Transverse colon (tissue), 4 donors: Measurements from ENCODE around the gene DQX1. TPM values are rescaled to one million over a fixed set of nuclear protein-coding genes. Genes with fewer than 3 reads are reported as not detected.
A peak's percentile ranks its signal among the peaks of the same experiment; 100 is the strongest.

Source experiments
- DNase-seq: peaks from one replicate; pipeline ENCODE4 v3.0.0-alpha.2; 2019
- H3K27ac ChIP-seq, 4 donors: fragments of 200-600 bp; sonication (generic); 2 replicates each; pipeline ENCODE4 v1.5.1; 2016 to 2018; ENCODE audit warnings: inconsistent platforms in 4 of 4
- H3K27me3 ChIP-seq: fragments of 200-600 bp; sonication (generic); 2 replicates; pipeline ENCODE4 v1.5.1; 2017; ENCODE audit warnings: inconsistent platforms
- H3K36me3 ChIP-seq, 4 donors: fragments of 200-600 bp; sonication (generic); 2 replicates each; pipeline ENCODE4 v1.5.1; 2017 to 2019; ENCODE audit warnings: inconsistent platforms in 4 of 4
- H3K4me1 ChIP-seq, 4 donors: fragments of 200-600 bp; sonication (generic); 2 replicates each; pipeline ENCODE4 v1.5.1; 2017 to 2020; ENCODE audit warnings: inconsistent platforms in 4 of 4
- H3K4me3 ChIP-seq, 4 donors: fragments of 200-600 bp; sonication (generic); 1 replicate in 1 of 4; 2 replicates in 3 of 4; pipeline versions ENCODE4 v1.5.1 to v1.6.1; 2017 to 2019; ENCODE audit warnings: inconsistent platforms in 4 of 4
- H3K9me3 ChIP-seq, 2 donors: fragments of 200-600 bp; sonication (generic); 2 replicates each; pipeline ENCODE4 v1.5.1; 2017 to 2019; ENCODE audit warnings: inconsistent platforms in 2 of 2
- CTCF ChIP-seq, 5 experiments: fragments of 200-600 bp in 3 of 5; fragments of 450-650 bp in 2 of 5; sonication (generic) in 3 of 5; IDR thresholded peaks; 1 replicate in 2 of 5; 2 replicates in 3 of 5; pipeline ENCODE4 v1.5.1; 2016 to 2017; ENCODE audit warnings: antibody characterized with exemption in 5 of 5, inconsistent platforms in 3 of 5, mild to moderate bottlenecking in 2 of 5, moderate library complexity in 1 of 5
- EP300 ChIP-seq: sonication (generic); formaldehyde crosslinking; IDR thresholded peaks from one replicate; pipeline ENCODE4 v1.6.1; 2017; ENCODE audit warnings: antibody characterized with exemption, low read depth
- POLR2A ChIP-seq: fragments of 450-650 bp; IDR thresholded peaks from one replicate; pipeline ENCODE4 v1.6.1; 2016; ENCODE audit warnings: antibody characterized with exemption, mild to moderate bottlenecking, moderate library complexity
- POLR2AphosphoS5 ChIP-seq, 3 donors: sonication (generic); formaldehyde crosslinking; IDR thresholded peaks; one replicate each; pipeline ENCODE4 v1.6.1; 2016; ENCODE audit warnings: antibody characterized with exemption in 3 of 3
- WGBS, 2 donors: methylation state at CpG; one replicate each; pipeline ENCODE4 v1.1.5; 2018; ENCODE audit warnings: low coverage in 1 of 2; 5-methylcytosine and 5-hydroxymethylcytosine counted together
- in situ Hi-C, 4 donors: fragments of 200-750 bp; cut with MboI; loops; one replicate each; pipeline versions ENCODE4 v1.15.0 to v1.15.1; 2017; ENCODE audit warnings: low sequenced_read_pairs in 3 of 4, low pct_ligation_motif_present in 1 of 4, low pct_unique_long_range_greater_than_20kb in 1 of 4
- intact Hi-C: fragments of 100-400 bp; cut with DNase I; formaldehyde crosslinking; loops from one replicate; pipeline ENCODE4 v1.15.1; 2023; ENCODE audit warnings: low total_unique reads
- total RNA-seq, 4 donors: library from RNA; depleted of rRNA; stranded (reverse); fragments of >200 nt; gene quantifications; one replicate each; pipeline ENCODE4 v1.1.0, GENCODE V29; 2016

The DQX1 gene
- total RNA-seq, 4 donors from 2014 or later, result 32.4 to 194 (median 53.1) TPM

GRCh38 chr2:74496997-74497776, 28.8 kb downstream of the DQX1 start:
- Histone ChIP-seq H3K27ac (peak overlapping the region in 1 of 4 donors; percentile 8), H3K4me3 (peak overlapping the region in 1 of 4 donors; percentile 50), H3K27me3 (peaks cover 42% of the 10 kb centered on the region), H3K36me3 (peaks cover 0 to 10% (median 5%) of the 10 kb centered on the region in 4 donors), H3K9me3 (no peaks in the 10 kb centered on the region), H3K4me1 (peaks cover 19 to 36% (median 32%) of the 10 kb centered on the region in 4 donors)
- TF ChIP-seq EP300 (no peak), POLR2A (no peak), CTCF (IDR thresholded peaks at IDR 0.05) (no peak), POLR2AphosphoS5 (IDR thresholded peaks at IDR 0.05) (no peak)
- 40 to 79% methylated on average over 3 to 19 of the region's 19 CpGs for WGBS, 2 donors
- no peak for DNase-seq
- in situ Hi-C loops (loop anchor here in 2 of 4 donors (25.0 kb wide), 1 partner anchor 90 kb away; no protein-coding TSS in a partner anchor), intact Hi-C loops (no loop called here)

GRCh38 chr2:74495440-74495839, 30.6 kb downstream of the DQX1 start:
- Histone ChIP-seq H3K4me3 (no peak overlapping the region), H3K4me1 (peaks cover 19 to 31% (median 29%) of the 10 kb centered on the region in 4 donors), H3K9me3 (no peaks in the 10 kb centered on the region), H3K36me3 (peaks cover 0 to 28% (median 15%) of the 10 kb centered on the region in 4 donors), H3K27ac (no peak overlapping the region), H3K27me3 (peaks cover 31% of the 10 kb centered on the region)
- in situ Hi-C loops (loop anchor here in 2 of 4 donors (25.0 kb wide), 1 partner anchor 92 kb away; no protein-coding TSS in a partner anchor), intact Hi-C loops (no loop called here)
- 89 to 100% methylated on average over 1 of the region's 1 CpG for WGBS, 2 donors
- no peak for DNase-seq
- TF ChIP-seq EP300, result no peak
- no peak for TF ChIP-seq POLR2AphosphoS5 (IDR thresholded peaks at IDR 0.05)
- no peak for TF ChIP-seq CTCF (IDR thresholded peaks at IDR 0.05)
- no peak for TF ChIP-seq POLR2A

DNA sequence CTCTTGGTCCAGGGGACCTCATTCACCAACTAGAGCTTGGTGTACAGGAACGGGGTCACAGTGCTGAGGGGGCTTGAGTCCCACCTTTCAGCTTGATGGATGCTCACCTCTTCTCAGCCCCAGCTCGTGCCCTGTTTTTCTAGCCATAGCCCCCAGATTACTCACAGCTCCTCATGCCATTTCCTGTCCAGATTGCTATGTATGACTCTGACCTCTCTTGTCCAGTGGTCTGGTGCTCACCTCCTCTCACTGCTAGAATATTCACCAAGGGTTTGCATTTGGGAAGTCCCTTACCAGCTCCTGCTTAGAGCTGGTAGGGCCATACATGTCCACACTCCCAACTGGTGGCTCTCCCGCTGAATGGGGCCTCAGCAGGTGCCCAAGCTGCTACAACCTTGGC, 32.5 kb downstream of the DQX1 start:
- WGBS, 2 donors, result 90 to 100% methylated on average over 1 to 3 of the region's 3 CpGs
- Histone ChIP-seq H3K27ac (no peak overlapping the region), H3K4me1 (peaks cover 6 to 15% (median 13%) of the 10 kb centered on the region in 4 donors), H3K27me3 (peaks cover 13% of the 10 kb centered on the region), H3K36me3 (peaks cover 0 to 31% (median 16%) of the 10 kb centered on the region in 4 donors), H3K9me3 (no peaks in the 10 kb centered on the region), H3K4me3 (no peak overlapping the region)
- in situ Hi-C loops, result loop anchor here in 2 of 4 donors (25.0 kb wide), 1 partner anchor 94 kb away; no protein-coding TSS in a partner anchor
- no peak for DNase-seq
- TF ChIP-seq CTCF (IDR thresholded peaks at IDR 0.05) (no peak), EP300 (no peak), POLR2A (no peak), POLR2AphosphoS5 (IDR thresholded peaks at IDR 0.05) (no peak)
- intact Hi-C loops, result no loop called here
